RKO (cell line): ENCODE data around the gene OPCML.

Experiments used
- DNase-seq: peaks from one replicate; pipeline ENCODE4 v3.0.0-alpha.2; 2016; ENCODE audit warnings: low spot score

OPCML gene

DNA sequence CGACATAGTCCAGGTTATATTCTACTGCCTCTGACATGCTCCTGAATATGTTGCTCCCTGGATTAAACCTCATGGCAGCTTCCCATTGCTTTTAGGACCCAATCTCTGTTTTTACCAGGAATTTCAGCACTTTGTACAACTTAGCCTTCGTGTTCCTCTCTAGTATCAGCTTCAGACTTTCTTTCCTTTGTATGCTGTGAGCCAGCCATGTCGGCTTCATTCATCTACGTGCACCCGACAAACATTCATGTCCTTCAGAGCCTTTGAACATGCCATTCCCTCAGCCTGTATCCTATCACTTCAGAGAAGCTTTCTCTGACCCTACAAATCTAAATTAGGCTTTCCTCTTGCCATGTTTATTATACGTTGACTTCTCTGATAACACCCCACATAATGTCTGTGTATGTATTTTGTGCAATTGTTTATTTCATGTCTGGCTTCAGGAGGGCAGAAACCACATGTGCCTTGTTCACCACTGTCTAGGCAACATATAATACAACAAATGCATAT, 743.4 kb downstream of the OPCML start:
- no peak for DNase-seq

DNA sequence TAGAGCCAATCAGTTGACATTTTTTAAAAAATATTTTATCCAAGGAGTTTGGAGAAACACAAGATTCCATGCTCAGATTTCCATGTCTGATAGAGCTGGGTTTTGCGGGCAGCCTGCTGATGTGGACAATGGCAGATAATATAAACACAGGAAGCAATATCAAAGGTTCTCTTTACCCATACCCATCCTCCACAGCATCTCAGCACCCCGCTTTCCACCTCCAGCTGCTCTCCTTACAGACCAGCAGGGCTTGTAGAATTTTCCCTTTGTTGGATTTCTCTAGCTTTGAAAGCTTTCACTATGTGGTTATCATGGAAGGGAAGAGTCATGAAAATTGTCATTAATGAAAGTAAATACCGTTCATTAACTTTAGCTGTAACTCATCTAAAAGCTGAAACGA, 746.4 kb downstream of the OPCML start:
- no peak for DNase-seq

- no peak for DNase-seq
These were observed 747.9 kb downstream of the OPCML start for GRCh38 chr11:132784441-132784840.

GRCh38 chr11:132782102-132782501, 750.2 kb downstream of the OPCML start:
- no peak for DNase-seq

DNA sequence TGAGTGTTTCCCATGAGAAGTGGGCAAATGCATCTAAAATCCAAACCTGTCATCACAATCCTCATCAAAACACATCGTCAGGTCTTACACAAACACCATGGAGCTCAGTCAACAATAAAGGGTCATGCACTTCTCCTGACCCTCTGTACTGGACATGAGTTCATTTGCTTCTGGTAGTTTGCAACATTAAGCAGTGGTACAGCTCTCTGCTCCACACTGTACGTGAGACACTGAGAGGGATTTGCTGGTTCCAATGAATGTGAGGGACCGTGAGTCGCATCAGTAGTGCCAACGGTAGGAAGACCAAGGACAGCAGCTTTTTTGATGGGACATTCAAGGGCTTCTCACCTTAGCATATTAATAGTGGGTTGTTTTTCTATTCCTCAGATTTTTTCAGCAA, 752.3 kb downstream of the OPCML start:
- no peak for DNase-seq

GRCh38 chr11:132779497-132779896, 752.8 kb downstream of the OPCML start:
- no peak for DNase-seq

DNA sequence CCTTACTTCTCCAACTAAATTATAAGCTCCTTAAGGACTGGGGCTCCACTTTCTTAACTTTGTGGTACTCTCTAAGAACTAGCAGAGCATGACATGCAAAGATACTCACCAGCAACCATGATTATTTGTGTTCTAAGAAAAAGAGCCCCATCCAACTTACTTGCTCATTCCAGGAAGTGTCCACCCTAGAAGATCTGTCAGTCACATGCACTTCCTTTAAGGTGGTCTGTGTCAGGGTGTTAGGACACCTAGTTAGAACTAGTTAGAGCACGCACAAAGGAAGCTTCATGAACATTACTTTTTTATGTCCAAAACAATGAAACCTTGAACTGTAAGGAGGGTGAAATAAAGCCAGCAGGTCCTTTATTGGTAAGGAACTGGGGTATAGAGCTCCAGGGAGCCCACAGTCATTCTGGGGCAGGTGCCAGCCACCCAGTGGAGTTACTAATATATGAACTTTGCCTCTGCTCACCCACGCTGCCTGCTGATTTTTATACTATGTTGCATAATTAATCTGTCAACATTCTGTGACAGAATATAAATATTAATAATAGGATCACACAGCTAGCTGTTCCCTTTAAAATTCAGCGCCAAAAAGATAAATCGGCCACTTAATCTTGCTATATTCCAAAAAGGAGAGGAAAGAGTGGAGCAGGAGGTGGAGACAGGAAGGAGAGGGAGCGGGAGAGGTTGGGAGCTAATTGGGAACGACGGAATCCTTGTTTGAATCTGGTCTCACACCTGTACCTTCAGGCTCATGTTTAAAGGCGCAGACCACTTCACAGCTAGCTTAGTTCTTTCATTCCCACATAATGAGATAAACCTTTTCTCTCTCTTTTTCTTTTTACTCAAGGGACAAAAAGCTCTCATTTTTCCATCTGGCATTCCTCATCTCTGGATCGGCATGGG, 755.0 kb downstream of the OPCML start:
- DNase-seq, result no peak

DNA sequence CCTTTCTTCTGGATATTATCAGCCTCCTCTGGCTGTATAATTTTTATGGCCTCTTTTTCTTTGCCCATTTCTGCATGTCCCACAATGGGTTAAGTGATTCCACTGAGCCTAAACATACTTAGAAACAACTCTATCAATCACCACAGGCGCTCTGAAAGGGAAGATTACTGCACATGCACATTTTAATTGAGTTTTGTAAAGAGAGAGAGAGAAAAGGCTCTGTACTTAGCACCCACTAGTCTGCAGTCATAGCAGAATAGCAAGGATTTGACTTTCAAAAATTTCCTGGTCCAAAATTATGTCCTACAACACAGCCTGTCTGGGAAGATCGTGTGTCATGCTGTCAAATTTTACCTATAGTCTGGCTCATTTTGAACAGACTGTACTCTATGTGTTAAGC, 758.5 kb downstream of the OPCML start:
- DNase-seq, result no peak

GRCh38 chr11:132772703-132773545, 759.4 kb downstream of the OPCML start:
- no peak for DNase-seq

- DNase-seq, result no peak
These were observed 760.6 kb downstream of the OPCML start for GRCh38 chr11:132771746-132772145.

- no peak for DNase-seq
These were observed 761.3 kb downstream of the OPCML start for GRCh38 chr11:132770829-132771530.

DNA sequence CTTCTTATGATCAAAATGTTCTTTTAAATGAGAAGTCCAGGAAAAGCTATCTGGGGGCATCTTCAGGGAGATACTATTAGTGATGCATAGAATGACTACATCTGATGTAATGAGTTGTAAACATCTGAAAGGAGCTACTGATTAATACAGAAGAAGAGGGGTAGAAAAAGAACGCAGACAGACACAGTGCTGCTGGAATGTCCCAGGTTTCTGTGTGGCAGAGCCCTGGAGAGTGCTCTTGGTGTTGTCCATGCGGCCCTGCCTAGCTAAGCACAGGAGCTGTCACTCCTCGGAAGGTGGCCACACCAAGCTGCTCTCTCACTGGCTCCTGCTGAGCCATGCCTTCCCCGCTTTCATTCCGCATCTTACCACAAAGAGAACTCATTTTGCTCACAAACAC, 768.8 kb downstream of the OPCML start:
- DNase-seq, result no peak

DNA sequence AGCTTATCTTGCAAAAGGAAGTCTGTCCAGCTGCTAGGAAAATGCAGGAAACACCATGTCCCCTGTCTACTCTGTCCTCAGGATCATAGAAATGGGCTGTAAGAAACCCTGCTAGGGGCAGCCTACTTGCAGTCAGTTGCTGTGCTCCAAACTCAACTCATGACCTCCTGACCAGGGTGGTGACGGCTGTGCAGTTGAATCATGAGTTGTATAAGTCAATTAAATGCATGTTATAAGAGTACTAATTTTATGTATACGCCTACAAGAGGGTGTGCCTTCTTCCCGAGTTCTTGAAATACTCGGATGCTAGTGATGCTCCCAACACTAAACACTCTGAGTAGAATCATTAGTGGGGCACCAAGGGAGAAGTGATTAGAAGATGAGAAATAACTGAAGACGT, 776.4 kb downstream of the OPCML start:
- DNase-seq, result peak; percentile 26

DNA sequence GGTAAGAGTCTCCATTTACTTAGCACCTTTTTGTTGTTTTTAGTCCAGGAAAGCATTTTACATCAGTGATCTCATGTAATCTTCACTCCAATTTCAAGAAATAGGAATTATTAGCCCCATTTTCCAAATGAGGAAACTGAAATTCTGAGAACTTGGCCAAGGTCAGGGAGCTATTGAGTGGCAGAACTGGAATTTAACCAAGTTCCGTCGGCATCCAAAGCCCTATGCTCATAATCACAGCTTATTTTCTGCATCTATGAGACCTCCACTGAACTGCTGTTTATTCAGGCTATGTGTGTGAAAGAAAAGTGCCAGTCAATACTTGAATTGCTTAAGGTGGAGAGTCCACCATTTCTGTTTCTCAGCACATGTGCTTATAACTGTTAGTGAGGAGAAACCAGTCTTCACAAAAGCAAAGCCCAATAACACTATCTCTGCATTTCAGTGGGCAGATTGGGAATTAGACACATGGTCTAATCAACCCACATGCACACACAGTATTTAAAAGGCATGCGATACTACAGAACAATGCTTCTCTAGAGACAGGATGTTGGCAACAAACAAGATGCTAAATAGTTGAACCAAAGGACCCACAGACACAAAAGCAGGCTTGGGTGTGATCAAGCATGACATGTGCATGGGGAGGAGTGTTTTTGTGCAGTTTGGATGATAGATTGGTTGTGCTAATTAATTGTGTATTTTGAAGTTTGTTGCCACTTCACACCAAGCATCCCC, 780.6 kb downstream of the OPCML start:
- no peak for DNase-seq

DNA sequence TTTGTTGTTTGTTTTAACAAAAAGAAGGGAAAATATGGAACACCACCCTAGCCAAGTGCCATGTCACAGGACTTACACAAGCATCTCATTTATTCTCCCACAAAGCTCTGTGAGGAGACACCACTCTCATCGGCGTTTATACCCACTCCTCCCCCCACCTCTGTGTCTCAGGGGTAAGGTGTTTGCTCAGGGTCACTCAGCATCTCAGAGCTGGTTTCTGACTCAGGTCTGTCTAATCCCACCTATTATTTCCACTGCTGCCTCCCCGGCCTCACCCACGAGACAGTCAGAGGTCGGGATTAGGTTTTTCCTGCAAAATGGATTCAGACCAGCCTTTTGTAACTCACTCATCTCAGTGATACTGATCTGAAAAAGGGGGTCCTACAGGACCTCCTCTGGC, 786.0 kb downstream of the OPCML start:
- DNase-seq, result peak; percentile 64

GRCh38 chr11:132745306-132745705, 787.0 kb downstream of the OPCML start:
- DNase-seq, result no peak

DNA sequence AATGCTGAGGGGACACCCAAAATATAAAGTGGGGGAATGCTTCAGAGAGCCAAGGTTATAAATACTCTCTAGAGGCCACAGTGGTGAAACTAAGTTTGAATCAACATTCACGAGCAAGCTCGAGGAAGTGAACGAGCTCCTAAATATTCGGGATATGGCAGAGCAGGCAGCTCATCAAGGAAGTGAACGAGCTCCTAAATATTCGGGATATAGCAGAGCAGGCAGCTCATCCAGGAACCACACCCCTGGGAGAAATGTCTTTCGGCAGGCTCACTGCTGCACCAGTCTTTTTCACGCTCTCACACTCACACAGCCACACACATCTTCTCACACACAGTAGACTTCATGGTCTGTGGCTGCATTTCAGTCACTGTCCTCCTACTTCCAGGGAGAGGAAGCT, 787.5 kb downstream of the OPCML start:
- peak; percentile 90 for DNase-seq

GRCh38 chr11:132743601-132744000, 788.7 kb downstream of the OPCML start:
- no peak for DNase-seq

- DNase-seq, result no peak
These were observed 789.4 kb downstream of the OPCML start for GRCh38 chr11:132742929-132743328.

DNA sequence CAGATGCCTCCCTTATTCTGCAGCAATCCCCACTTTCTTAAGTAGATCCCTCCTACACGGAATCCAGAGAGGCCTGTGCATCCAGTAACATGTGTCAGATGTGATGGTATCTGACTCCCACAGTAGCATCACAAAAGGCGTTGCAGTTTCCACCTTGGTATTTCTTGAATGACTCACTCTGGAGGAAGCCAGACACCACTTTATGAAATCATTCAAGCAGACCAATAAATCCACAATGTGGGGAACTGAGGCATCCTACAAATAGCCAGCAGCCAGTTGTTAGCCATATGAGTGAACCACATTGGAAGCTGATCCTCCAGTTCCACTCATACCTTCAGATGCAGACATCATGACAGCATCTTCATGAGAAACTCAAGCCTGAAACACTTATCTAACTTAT, 798.1 kb downstream of the OPCML start:
- peak; percentile 86 for DNase-seq

DNA sequence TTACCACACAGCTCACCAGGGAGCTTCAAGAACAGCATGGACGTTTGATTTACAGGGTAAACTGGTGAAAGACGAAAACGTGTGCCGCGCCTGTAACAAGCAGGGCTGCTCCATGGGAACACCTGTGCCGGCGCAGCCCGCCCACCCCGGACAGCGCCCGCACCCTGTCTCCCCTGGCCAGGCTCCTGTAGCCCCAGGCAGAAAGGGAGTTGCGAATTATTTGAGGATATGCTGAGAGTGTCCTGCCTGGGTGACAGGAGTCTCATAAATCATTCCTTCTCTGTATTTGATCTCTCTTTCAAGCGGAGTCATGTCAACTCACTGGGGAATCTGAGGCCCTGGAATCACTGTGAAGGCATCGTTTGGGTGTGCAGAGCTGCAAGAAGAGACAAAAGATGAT, 804.3 kb downstream of the OPCML start:
- no peak for DNase-seq

DNA sequence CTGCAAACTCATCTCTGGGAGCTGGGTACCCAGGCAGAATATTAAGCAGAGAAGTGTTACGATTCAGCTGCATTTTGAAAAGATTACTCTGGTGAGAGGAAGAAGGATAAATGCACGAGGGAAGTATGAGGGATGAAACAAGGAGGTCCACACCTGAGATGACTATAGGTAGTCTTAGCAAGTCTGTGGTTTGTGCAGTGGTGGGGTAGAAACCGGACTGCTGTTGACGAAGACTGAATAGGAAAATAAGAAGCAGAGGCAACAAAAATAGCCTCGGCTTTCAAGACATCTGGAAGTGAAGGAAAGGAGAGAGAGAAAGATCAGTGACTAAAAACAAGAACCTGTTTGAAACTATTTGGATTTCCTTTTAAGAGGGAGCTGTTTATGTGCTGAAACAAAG, 810.8 kb downstream of the OPCML start:
- DNase-seq, result no peak
